ENCODE results near the gene ATP6AP1. TPM values are rescaled to one million over a fixed set of nuclear protein-coding genes. Genes with fewer than 3 reads are reported as not detected.

Gene ATP6AP1
- total RNA-seq, 1 experiment from 2014 or later, result 119 TPM

GRCh38 chrX:154462396-154462795 lies 33.9 kb downstream of the ATP6AP1 start:
- Histone ChIP-seq H3K9me2 (ENCODE audit: insufficient read depth) (no peaks in the 10 kb centered on the region), H3K4me2 (no peak overlapping the region), H3K36me3 (ENCODE audit: low read depth) (no peaks in the 10 kb centered on the region), H3K27ac (no peak overlapping the region), H3K4me3 (no peak overlapping the region), H3F3A (ENCODE audit: insufficient read depth, low read depth) (peaks cover 2% of the 10 kb centered on the region; the same call in 1 of the 2 replicates), H4K20me1 (ENCODE audit: insufficient read depth) (no peaks in the 10 kb centered on the region), H3K4me1 (replicated peaks; ENCODE audit: insufficient read depth) (peaks cover 5% of the 10 kb centered on the region), H3K9me3 (ENCODE audit: insufficient read depth, low read depth) (no peaks in the 10 kb centered on the region), H3K27me3 (ENCODE audit: insufficient read depth, low read depth) (no peaks in the 10 kb centered on the region), H3K79me2 (ENCODE audit: low read depth) (peaks cover 6% of the 10 kb centered on the region; the same call in 1 of the 2 replicates), H2AFZ (no peak overlapping the region)
- no TSS peak for BruUV-seq (replicated peaks)
- TF ChIP-seq EZH2 (IDR thresholded peaks at IDR 0.05; ENCODE audit: low read depth) (no peak), CTCF (conservative IDR thresholded peaks at IDR 0.05) (no peak)
- intact Hi-C loops (cut with micrococcal nuclease; ENCODE audit: unreplicated experiment), result no loop called here
- no peak for DNase-seq
- ChIA-PET CTCF (no interaction called here), POLR2A (ENCODE audit: unreplicated experiment) (no interaction called here)

GRCh38 chrX:154463611-154464220 lies 35.2 kb downstream of the ATP6AP1 start:
- ChIA-PET CTCF (no interaction called here), POLR2A (ENCODE audit: unreplicated experiment) (no interaction called here)
- peaks cover 5% of the 10 kb centered on the region for H3K4me1 ChIP-seq (replicated peaks; ENCODE audit: insufficient read depth)
- DNase-seq, result no peak
- H4K20me1 ChIP-seq (ENCODE audit: insufficient read depth), result no peaks in the 10 kb centered on the region
- H3K27ac ChIP-seq, result no peak overlapping the region
- no peaks in the 10 kb centered on the region for H3K9me3 ChIP-seq (ENCODE audit: insufficient read depth, low read depth)
- no peak overlapping the region for H3K4me2 ChIP-seq
- no peak overlapping the region for H3K4me3 ChIP-seq
- no peak overlapping the region for H2AFZ ChIP-seq
- TF ChIP-seq CTCF (conservative IDR thresholded peaks at IDR 0.05) (no peak), EZH2 (IDR thresholded peaks at IDR 0.05; ENCODE audit: low read depth) (no peak)
- H3K79me2 ChIP-seq (ENCODE audit: low read depth), result peaks cover 6% of the 10 kb centered on the region; the same call in 1 of the 2 replicates
- no TSS peak for BruUV-seq (replicated peaks)
- no peaks in the 10 kb centered on the region for H3K9me2 ChIP-seq (ENCODE audit: insufficient read depth)
- no peaks in the 10 kb centered on the region for H3F3A ChIP-seq (ENCODE audit: insufficient read depth, low read depth)
- no peaks in the 10 kb centered on the region for H3K27me3 ChIP-seq (ENCODE audit: insufficient read depth, low read depth)
- intact Hi-C loops (cut with micrococcal nuclease; ENCODE audit: unreplicated experiment), result no loop called here
- no peaks in the 10 kb centered on the region for H3K36me3 ChIP-seq (ENCODE audit: low read depth)

DNA sequence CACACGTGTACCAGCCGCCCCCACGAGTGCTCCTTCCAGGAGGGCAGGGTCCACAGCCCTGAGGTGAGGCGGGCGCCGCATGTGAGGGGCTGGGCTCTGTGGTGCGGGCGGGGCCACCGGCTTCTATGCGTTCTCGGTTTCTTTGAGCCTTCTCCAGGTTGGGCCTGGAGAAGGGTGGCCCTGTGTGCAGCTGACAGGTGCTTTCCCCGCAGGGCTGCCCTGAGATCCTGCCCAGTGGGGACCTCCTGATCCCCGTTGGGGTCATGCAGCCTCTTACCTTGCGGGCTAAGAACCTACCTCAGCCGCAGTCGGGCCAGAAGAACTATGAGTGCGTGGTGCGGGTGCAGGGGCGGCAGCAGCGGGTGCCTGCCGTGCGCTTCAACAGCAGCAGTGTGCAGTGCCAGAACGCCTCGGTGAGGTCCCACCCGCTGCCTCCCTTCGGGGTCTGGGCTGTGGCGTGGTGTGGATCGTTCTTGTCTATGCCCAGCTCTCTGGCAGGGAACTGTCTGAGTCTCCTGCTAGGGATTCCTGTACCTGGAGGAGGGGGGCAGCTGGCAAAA lies 36.4 kb downstream of the ATP6AP1 start:
- Histone ChIP-seq H3K9me3 (ENCODE audit: insufficient read depth, low read depth) (no peaks in the 10 kb centered on the region), H3K4me2 (no peak overlapping the region), H3K79me2 (ENCODE audit: low read depth) (no peaks in the 10 kb centered on the region), H3K27me3 (ENCODE audit: insufficient read depth, low read depth) (no peaks in the 10 kb centered on the region), H3K27ac (no peak overlapping the region), H2AFZ (no peak overlapping the region), H4K20me1 (ENCODE audit: insufficient read depth) (no peaks in the 10 kb centered on the region), H3K36me3 (ENCODE audit: low read depth) (no peaks in the 10 kb centered on the region), H3K4me1 (replicated peaks; ENCODE audit: insufficient read depth) (no peaks in the 10 kb centered on the region), H3K4me3 (no peak overlapping the region), H3F3A (ENCODE audit: insufficient read depth, low read depth) (no peaks in the 10 kb centered on the region), H3K9me2 (ENCODE audit: insufficient read depth) (no peaks in the 10 kb centered on the region)
- TF ChIP-seq CTCF (conservative IDR thresholded peaks at IDR 0.05), result no peak
- ChIA-PET POLR2A (ENCODE audit: unreplicated experiment) (no interaction called here), CTCF (no interaction called here)
- no peak for DNase-seq
- BruUV-seq (replicated peaks), result no TSS peak
- intact Hi-C loops (cut with micrococcal nuclease; ENCODE audit: unreplicated experiment), result no loop called here
